HepG2 (cell line): Measurements from ENCODE around the gene FMO2. TPM values are rescaled to one million over a fixed set of nuclear protein-coding genes. Genes with fewer than 3 reads are reported as not detected.

Experiments
- ATAC-seq: fragments of 200-7000 bp; cut with Tn5 transposase; 3 replicates; pipeline ENCODE4 v1.9.1; 2020; ENCODE audit warnings: mild to moderate bottlenecking, moderate library complexity
- BruUV-seq: library from RNA; stranded (reverse); fragments of 400-500 nt; replicated peaks from 2 replicates; lab custom pipeline; 2021; lab: Mats Ljungman, UMichigan
- CTCF ChIA-PET: fragments of 300-600 bp; formaldehyde crosslinking; extraction: SDS; loops from one replicate; lab custom pipeline; 2021; ENCODE audit warnings: low total read pairs, inconsistent platforms, low intra/inter-chr PET ratio; lab: Yijun Ruan, JAX
- POLR2A ChIA-PET: fragments of 350-600 bp; sonication (Branson Sonifier 250); formaldehyde crosslinking; loops from one replicate; lab custom pipeline; 2020; ENCODE audit warnings: antibody characterized with exemption, inconsistent platforms; lab: Yijun Ruan, JAX
- DNase-seq: peaks from one replicate; pipeline ENCODE4 v3.0.0-alpha.2; 2015; ENCODE audit warnings: low spot score
- FAIRE-seq: peaks from 3 replicates; lab custom pipeline; 2011; peaks lifted over from hg19 to GRCh38; lab: Jason Lieb, UNC
- H2AFZ ChIP-seq: one replicate; pipeline ENCODE4 v1.6.1; 2011; ENCODE audit warnings: low read length, inconsistent platforms
- H3K27ac ChIP-seq: fragments of 300-600 bp; 3 replicates; pipeline ENCODE4 v1.8.0; 2011; ENCODE audit warnings: mixed run types, mild to moderate bottlenecking, mixed read lengths, low read length, inconsistent platforms; ENCODE audit not compliant: insufficient read depth; ENCODE audit errors: extremely low read length
- H3K27me3 ChIP-seq, 2 experiments: fragments of 200-600 bp in 1 of 2; 2 replicates in 1 of 2; 3 replicates in 1 of 2; pipeline versions ENCODE4 v1.6.0 to v1.8.0; 2011; ENCODE audit warnings: low read length in 2 of 2, mild to moderate bottlenecking in 2 of 2, moderate library complexity in 2 of 2, inconsistent platforms in 1 of 2; ENCODE audit not compliant: insufficient read depth in 2 of 2, control insufficient read depth in 1 of 2
- H3K36me3 ChIP-seq, 2 experiments: fragments of 200-600 bp in 1 of 2; replicated peaks in 1 of 2; 2 replicates in 1 of 2; 3 replicates in 1 of 2; pipeline versions ENCODE4 v1.5.1 to v1.8.0; 2011; ENCODE audit warnings: low read length in 2 of 2, inconsistent platforms in 1 of 2; ENCODE audit not compliant: insufficient read depth in 2 of 2, control insufficient read depth in 1 of 2
- H3K4me1 ChIP-seq: 2 replicates; pipeline ENCODE4 v1.5.1; 2012; ENCODE audit warnings: low read length, inconsistent platforms; ENCODE audit not compliant: insufficient read depth
- H3K4me2 ChIP-seq: 2 replicates; pipeline ENCODE4 v1.6.0; 2011; ENCODE audit warnings: low read depth, low read length, inconsistent platforms
- H3K4me3 ChIP-seq, 3 experiments: fragments of 200-600 bp in 1 of 3; sonication (generic), shearing (Covaris generic) in 1 of 3; replicated peaks in 1 of 3; 2 replicates each; pipeline ENCODE4 v1.5.1; 2011 to 2016; ENCODE audit warnings: low read length in 3 of 3, inconsistent platforms in 2 of 3, low read depth in 2 of 3, mild to moderate bottlenecking in 2 of 3, control low read depth in 1 of 3, mixed read lengths in 1 of 3; ENCODE audit not compliant: insufficient read depth in 1 of 3
- H3K79me2 ChIP-seq: one replicate; pipeline ENCODE4 v1.6.1; 2011; ENCODE audit warnings: low read length, inconsistent platforms; ENCODE audit not compliant: insufficient read depth
- H3K9ac ChIP-seq: 2 replicates; pipeline ENCODE4 v1.6.0; 2011; ENCODE audit warnings: mild to moderate bottlenecking, low read depth, low read length, inconsistent platforms; ENCODE audit not compliant: insufficient read depth
- H3K9me3 ChIP-seq: 2 replicates; pipeline ENCODE4 v1.5.1; 2012; ENCODE audit warnings: mild to moderate bottlenecking, low read length
- H4K20me1 ChIP-seq: 2 replicates; pipeline ENCODE4 v1.6.0; 2011; ENCODE audit warnings: inconsistent platforms, mild to moderate bottlenecking, low read length, moderate library complexity; ENCODE audit not compliant: insufficient read depth
- JUNB ChIP-seq: sonication (generic); formaldehyde crosslinking; IDR thresholded peaks from 2 replicates; pipeline ENCODE4 v1.8.0; 2022; ENCODE audit warnings: missing genetic modification reagents, mild to moderate bottlenecking, borderline replicate concordance
- MIXL1 ChIP-seq: IDR thresholded peaks from 2 replicates; pipeline ENCODE4 v1.6.1; 2016
- RBAK ChIP-seq: sonication (generic); formaldehyde crosslinking; IDR thresholded peaks from 2 replicates; pipeline ENCODE4 v1.5.1; 2020; ENCODE audit warnings: mild to moderate bottlenecking, missing genetic modification reagents
- ZEB1 ChIP-seq: IDR thresholded peaks from 2 replicates; pipeline ENCODE4 v1.6.1; 2012; ENCODE audit warnings: mild to moderate bottlenecking, low read depth, inconsistent platforms; ENCODE audit not compliant: insufficient replicate concordance
- ZNF138 ChIP-seq: sonication (generic); formaldehyde crosslinking; IDR thresholded peaks from 2 replicates; pipeline ENCODE4 v1.5.0; 2020; ENCODE audit warnings: mild to moderate bottlenecking, low read depth, missing genetic modification reagents
- ZNF331 ChIP-seq: sonication (generic); formaldehyde crosslinking; IDR thresholded peaks from 2 replicates; pipeline ENCODE4 v1.4.0; 2020; ENCODE audit warnings: missing genetic modification reagents
- ZNF782 ChIP-seq: sonication (generic); formaldehyde crosslinking; IDR thresholded peaks from 2 replicates; pipeline ENCODE4 v1.4.0; 2020; ENCODE audit warnings: missing genetic modification reagents, mild to moderate bottlenecking, borderline replicate concordance
- WGBS: methylation state at CpG from one replicate; pipeline ENCODE4 v1.1.6; 2017; ENCODE audit warnings: low lambda C conversion rate; 5-methylcytosine and 5-hydroxymethylcytosine counted together
- in situ Hi-C: cut with HindIII; loops from 2 replicates; pipeline ENCODE4 v1.10.0; 2017; ENCODE audit warnings: low pct_unique_long_range_greater_than_20kb; ENCODE audit not compliant: extremely low pct_ligation_motif_present
- intact Hi-C: fragments of 100-400 bp; cut with micrococcal nuclease; formaldehyde crosslinking; loops from one replicate; pipeline ENCODE4 v1.10.0; 2022; ENCODE audit not compliant: unreplicated experiment
- polyA plus RNA-seq, 8 experiments: library from polyadenylated mRNA; depleted of rRNA in 3 of 8; stranded (reverse) in 7 of 8; unstranded in 1 of 8; fragments of >200 nt; fragmentation: Illumina TruSeq in 4 of 8; extraction: Trizol in 4 of 8; gene quantifications; 2 replicates each; pipeline versions ENCODE4 v1.2.1 to v1.2.3, GENCODE V29; 2011 to 2016; ENCODE audit warnings: low read depth in 4 of 8, missing spikeins in 1 of 8, mixed read lengths in 1 of 8; ENCODE audit not compliant: insufficient read depth in 1 of 8
- total RNA-seq, 5 experiments: library from RNA; depleted of rRNA; stranded (reverse); fragments of >200 nt; fragmentation: Illumina TruSeq; extraction: Trizol; gene quantifications; 2 replicates each; pipeline ENCODE4 v1.2.3, GENCODE V29; 2016; ENCODE audit warnings: low read depth in 1 of 5

FMO2 gene
- total and polyA plus RNA-seq, 2 of the 13 experiments (the other 11 are each of a cell fraction or from before 2014, with no cell fraction given) = not detected

DNA sequence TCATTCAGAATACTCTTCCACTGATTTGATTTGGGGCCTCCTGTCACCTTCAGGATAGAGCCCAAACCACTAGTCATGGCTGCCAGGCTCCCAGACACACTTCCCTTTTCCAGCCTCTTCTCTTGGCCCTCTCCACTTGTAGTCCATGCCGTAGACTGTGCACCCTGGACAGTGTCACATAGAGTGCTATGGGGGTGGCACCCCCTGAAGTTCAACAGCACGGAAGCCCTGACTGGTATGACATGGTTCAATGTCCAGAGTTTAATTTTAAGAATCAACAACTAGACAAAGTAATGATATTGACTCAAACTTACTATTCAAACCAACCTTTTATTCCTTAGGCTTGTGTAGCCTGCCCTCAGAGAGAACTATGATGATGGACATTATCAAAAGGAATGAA is 22.3 kb downstream of the FMO2 start:
- in situ Hi-C loops = no loop called here
- TF ChIP-seq ZNF782 (CRISPR knock-in tag) (no peak), ZNF331 (no peak), MIXL1 (CRISPR knock-in tag) (peak; percentile 59; the same call in 1 of the 2 replicates), ZNF138 (CRISPR knock-in tag) (no peak), JUNB (CRISPR knock-in tag) (no peak)
- TF ChIP-seq, all 625 proteins: peak for 1
- POLR2A ChIA-PET = no interaction called here

DNA sequence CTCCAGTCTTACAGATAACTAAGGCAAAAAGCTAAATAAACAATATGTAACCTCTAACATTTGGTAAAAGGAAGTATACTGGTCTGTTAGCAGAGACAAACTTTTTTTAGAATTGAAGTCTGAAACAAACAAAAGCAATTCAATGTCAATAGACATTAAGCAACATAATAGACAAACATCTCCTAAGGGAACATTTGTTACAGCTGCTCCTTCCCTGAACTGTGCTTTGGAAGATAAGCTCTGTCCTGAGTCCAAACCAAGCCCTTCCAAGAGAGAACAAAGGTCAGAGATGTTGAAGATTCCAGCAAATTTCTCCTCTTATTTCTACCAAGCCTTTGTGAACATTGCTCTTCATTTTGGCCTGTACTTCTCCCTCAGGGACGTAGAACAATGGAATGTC is 25.3 kb downstream of the FMO2 start:
- no peak overlapping the region for H3K4me2 ChIP-seq
- no peak overlapping the region for H3K9ac ChIP-seq
- no peaks in the 10 kb centered on the region for H3K9me3 ChIP-seq
- TF ChIP-seq ZEB1 (no peak), RBAK (peak; percentile 61; the same call in 1 of the 2 replicates)
- H3K27ac ChIP-seq = no peak overlapping the region
- no peaks in the 10 kb centered on the region for H3K27me3 ChIP-seq
- WGBS = 0% methylated on average over 1 of the region's 1 CpG
- ChIA-PET POLR2A (no interaction called here), CTCF (no interaction called here)
- no TSS peak for BruUV-seq
- no peaks in the 10 kb centered on the region for H3K79me2 ChIP-seq
- in situ Hi-C loops = no loop called here
- H3K4me1 ChIP-seq = no peaks in the 10 kb centered on the region; the same call in 1 of the 2 replicates
- no peak overlapping the region for H3K4me3 ChIP-seq
- H3K36me3 ChIP-seq = no peaks in the 10 kb centered on the region
- DNase-seq (no peak), FAIRE-seq (no peak), ATAC-seq (no peak)
- H2AFZ ChIP-seq = no peak overlapping the region
- no peaks in the 10 kb centered on the region for H4K20me1 ChIP-seq
- intact Hi-C loops = no loop called here

More for the DNA sequence above, 22.3 kb downstream of the FMO2 start:
- H3K4me3 ChIP-seq = no peak overlapping the region
- no peak overlapping the region for H3K9ac ChIP-seq
- no peaks in the 10 kb centered on the region; the same call in 1 of the 2 replicates for H3K4me1 ChIP-seq
- H3K36me3 ChIP-seq = no peaks in the 10 kb centered on the region
- CTCF ChIA-PET = no interaction called here
- H3K79me2 ChIP-seq = no peaks in the 10 kb centered on the region
- DNase-seq = no peak
- H3K9me3 ChIP-seq = no peaks in the 10 kb centered on the region
- no TSS peak for BruUV-seq
- no peak overlapping the region for H2AFZ ChIP-seq
- peak; percentile 52; the same call in 2 of the 3 replicates for ATAC-seq
- H3K4me2 ChIP-seq = no peak overlapping the region
- no peaks in the 10 kb centered on the region for H3K27me3 ChIP-seq
- intact Hi-C loops = no loop called here
- WGBS = 12% methylated on average over 2 of the region's 2 CpGs
- H4K20me1 ChIP-seq = no peaks in the 10 kb centered on the region
- H3K27ac ChIP-seq = no peak overlapping the region
- no peak for FAIRE-seq
